Cortex of kidney (tissue), 1 donor: ENCODE measurements around the gene NPM3.

Source experiments
- DNase-seq: peaks from one replicate; lab custom pipeline; 2025; lab: John Stamatoyannopoulos, UW

The NPM3 gene

GRCh38 chr10:101782811-101783735 lies at the start of gene NPM3:
NPM3 (minus strand) TSS chr10:101783446; CDS start chr10:101783390, 56 bp downstream.
- DNase-seq, result no peak

GRCh38 chr10:101832325-101832771 lies 49.1 kb upstream of the NPM3 start:
- DNase-seq, result no peak

GRCh38 chr10:101831169-101831811 lies 48.0 kb upstream of the NPM3 start:
- DNase-seq, result no peak

GRCh38 chr10:101830322-101831168 lies 47.3 kb upstream of the NPM3 start:
- DNase-seq, result no peak

GRCh38 chr10:101829561-101830315 lies 46.5 kb upstream of the NPM3 start:
- no peak for DNase-seq

GRCh38 chr10:101828766-101829551 lies 45.7 kb upstream of the NPM3 start:
- no peak for DNase-seq

GRCh38 chr10:101827919-101828600 lies 44.8 kb upstream of the NPM3 start:
- DNase-seq, result no peak

GRCh38 chr10:101826852-101827434 lies 43.7 kb upstream of the NPM3 start:
- DNase-seq, result no peak

- DNase-seq, result no peak
Observed at GRCh38 chr10:101824736-101825135, 41.5 kb upstream of the NPM3 start.

- DNase-seq, result no peak
Observed at GRCh38 chr10:101818872-101819633, 35.8 kb upstream of the NPM3 start.

GRCh38 chr10:101818119-101818871 lies 35.0 kb upstream of the NPM3 start, which contains the start of gene OGA:
OGA (minus strand) TSS chr10:101818444; CDS start chr10:101818022, 422 bp downstream.
- DNase-seq, result peak; percentile 70

GRCh38 chr10:101817337-101818118 lies 34.3 kb upstream of the NPM3 start:
- DNase-seq, result no peak

GRCh38 chr10:101816913-101817336 lies 33.7 kb upstream of the NPM3 start:
- DNase-seq, result no peak

- DNase-seq, result no peak
Observed at GRCh38 chr10:101816376-101816775, 33.1 kb upstream of the NPM3 start.

GRCh38 chr10:101814466-101815071 lies 31.3 kb upstream of the NPM3 start:
- no peak for DNase-seq

- no peak for DNase-seq
Observed at GRCh38 chr10:101812606-101813005, 29.4 kb upstream of the NPM3 start.

- DNase-seq, result no peak
Observed at GRCh38 chr10:101807158-101807557, 23.9 kb upstream of the NPM3 start.
